HCT116 (cell line): Measurements from ENCODE around the gene SFRP4. TPM values are rescaled to one million over a fixed set of nuclear protein-coding genes. Genes with fewer than 3 reads are reported as not detected.

ENCODE experiments used
- ATAC-seq: fragments of 200-7000 bp; cut with Tn5 transposase; 2 replicates; pipeline ENCODE4 v1.9.1; 2020; ENCODE audit warnings: mild to moderate bottlenecking, moderate library complexity
- BruUV-seq: library from RNA; stranded (reverse); fragments of 400-500 nt; replicated peaks from 2 replicates; lab custom pipeline; 2021; lab: Mats Ljungman, UMichigan
- CTCF ChIA-PET: fragments of 300-600 bp; sonication (Branson Sonifier 250); formaldehyde crosslinking; loops from one replicate; lab custom pipeline; 2021; ENCODE audit warnings: antibody characterized with exemption; lab: Charles Lee
- POLR2A ChIA-PET: fragments of 300-600, 350-600 bp; sonication (Branson Sonifier 250); formaldehyde crosslinking; loops from one replicate; lab custom pipeline; 2021; ENCODE audit warnings: antibody characterized with exemption; lab: Charles Lee
- RAD21 ChIA-PET, 2 experiments: fragments of 300-600 bp; sonication (Branson Sonifier 250); formaldehyde crosslinking; loops; one replicate each; lab custom pipeline; 2023; ENCODE audit warnings: low total read pairs in 2 of 2; ENCODE audit not compliant: uncharacterized antibody in 2 of 2, unreplicated experiment in 2 of 2, low non-redundant PET in 1 of 2; lab: Charles Lee
- DNase-seq: peaks from one replicate; pipeline ENCODE4 v3.0.0-alpha.2; 2010; ENCODE audit warnings: low read depth, low spot score
- H2AFZ ChIP-seq: fragments of 200-600 bp; shearing (Covaris generic), sonication (generic); 2 replicates; pipeline ENCODE4 v1.6.1; 2017; ENCODE audit warnings: low read depth, mixed run types, mixed read lengths, antibody characterized with exemption, low read length; ENCODE audit not compliant: poor library complexity, severe bottlenecking
- H3K27ac ChIP-seq: 2 replicates; pipeline ENCODE4 v1.5.1; 2012; ENCODE audit warnings: low read depth, low read length
- H3K27me3 ChIP-seq: fragments of 200-600 bp; sonication (generic); 2 replicates; pipeline ENCODE4 v1.6.1; 2016; ENCODE audit warnings: mixed run types, low read length, mixed read lengths; ENCODE audit not compliant: insufficient read depth
- H3K36me3 ChIP-seq, 2 experiments: fragments of 200-500 bp in 1 of 2; fragments of 200-600 bp in 1 of 2; sonication (Bioruptor generic) in 1 of 2; sonication (generic) in 1 of 2; 2 replicates each; pipeline versions ENCODE4 v1.5.1 to v1.6.1; 2014 to 2016; ENCODE audit warnings: low read length in 2 of 2, inconsistent platforms in 1 of 2, mixed read lengths in 1 of 2, mixed run types in 1 of 2; ENCODE audit not compliant: insufficient read depth in 2 of 2, control insufficient read depth in 1 of 2
- H3K4me1 ChIP-seq, 2 experiments: fragments of 200-600 bp in 1 of 2; sonication (generic) in 1 of 2; 2 replicates each; pipeline versions ENCODE4 v1.5.1 to v1.6.1; 2012 to 2017; ENCODE audit warnings: low read length in 2 of 2, inconsistent platforms in 1 of 2, mild to moderate bottlenecking in 1 of 2, mixed read lengths in 1 of 2, mixed run types in 1 of 2, moderate library complexity in 1 of 2; ENCODE audit not compliant: insufficient read depth in 2 of 2, control insufficient read depth in 1 of 2
- H3K4me2 ChIP-seq: fragments of 200-600 bp; sonication (generic); 2 replicates; pipeline ENCODE4 v1.6.1; 2017; ENCODE audit warnings: mixed run types, low read length, mixed read lengths
- H3K4me3 ChIP-seq, 2 experiments: fragments of 200-600 bp in 1 of 2; sonication (generic) in 1 of 2; replicated peaks in 1 of 2; 2 replicates each; pipeline ENCODE4 v1.5.1; 2011 to 2016; ENCODE audit warnings: low read length in 2 of 2, control low read depth in 1 of 2, low read depth in 1 of 2, mild to moderate bottlenecking in 1 of 2, mixed read lengths in 1 of 2, mixed run types in 1 of 2
- H3K79me2 ChIP-seq: fragments of 200-600 bp; sonication (generic); 2 replicates; pipeline ENCODE4 v1.6.1; 2017; ENCODE audit warnings: mild to moderate bottlenecking, mixed run types, low read length, moderate library complexity, mixed read lengths; ENCODE audit not compliant: insufficient read depth
- H3K9ac ChIP-seq: fragments of 200-600 bp; sonication (generic); 2 replicates; pipeline ENCODE4 v1.6.1; 2016; ENCODE audit warnings: low read length, mixed read lengths
- H3K9me2 ChIP-seq: fragments of 200-600 bp; sonication (generic), shearing (Covaris generic); 2 replicates; pipeline ENCODE4 v1.6.1; 2017; ENCODE audit warnings: mixed run types, mild to moderate bottlenecking, moderate library complexity; ENCODE audit not compliant: insufficient read depth
- H3K9me3 ChIP-seq, 2 experiments: fragments of 200-500 bp in 1 of 2; fragments of 200-600 bp in 1 of 2; sonication (Bioruptor generic) in 1 of 2; sonication (generic) in 1 of 2; 2 replicates each; pipeline ENCODE4 v1.6.1; 2014 to 2017; ENCODE audit warnings: low read length in 2 of 2, mixed read lengths in 2 of 2, inconsistent platforms in 1 of 2, low read depth in 1 of 2, mild to moderate bottlenecking in 1 of 2, mixed run types in 1 of 2, moderate library complexity in 1 of 2; ENCODE audit not compliant: control insufficient read depth in 1 of 2, insufficient read depth in 1 of 2
- H4K20me1 ChIP-seq: fragments of 200-600 bp; sonication (generic), shearing (Covaris generic); 2 replicates; pipeline ENCODE4 v1.6.1; 2017; ENCODE audit warnings: mixed run types, mild to moderate bottlenecking, moderate library complexity; ENCODE audit not compliant: insufficient read depth
- EGR1 ChIP-seq: IDR thresholded peaks from 2 replicates; pipeline ENCODE4 v1.6.1; 2012; ENCODE audit warnings: low read depth
- EZH2phosphoT487 ChIP-seq: fragments of 200-600 bp; IDR thresholded peaks from 2 replicates; pipeline ENCODE4 v1.6.1; 2018; ENCODE audit warnings: antibody characterized with exemption, borderline replicate concordance
- FOSL1 ChIP-seq: IDR thresholded peaks from 2 replicates; pipeline ENCODE4 v1.6.1; 2012; ENCODE audit warnings: low read depth
- JUND ChIP-seq: IDR thresholded peaks from 2 replicates; pipeline ENCODE4 v1.6.1; 2012
- MAX ChIP-seq: IDR thresholded peaks from 2 replicates; pipeline ENCODE4 v1.6.1; 2012
- RAD21 ChIP-seq: IDR thresholded peaks from 2 replicates; pipeline ENCODE4 v1.6.1; 2012; ENCODE audit warnings: low read depth, mild to moderate bottlenecking
- SIN3A ChIP-seq: IDR thresholded peaks from 2 replicates; pipeline ENCODE4 v1.6.1; 2012; ENCODE audit warnings: low read depth
- SP1 ChIP-seq: IDR thresholded peaks from 2 replicates; pipeline ENCODE4 v1.6.1; 2012; ENCODE audit warnings: low read depth
- TCF7L2 ChIP-seq: IDR thresholded peaks from 2 replicates; pipeline ENCODE4 v1.7.0; 2011; ENCODE audit warnings: borderline replicate concordance, inconsistent platforms; ENCODE audit not compliant: insufficient read depth, insufficient read length; ENCODE audit errors: extremely low read depth
- ZFX ChIP-seq: fragments of 450-650 bp; IDR thresholded peaks from 2 replicates; pipeline ENCODE4 v1.6.1; 2017
- intact Hi-C: fragments of 100-400 bp; cut with micrococcal nuclease; formaldehyde crosslinking; loops from 2 replicates; pipeline ENCODE4 v1.10.0; 2022
- total RNA-seq: library from RNA; stranded (reverse); gene quantifications from one replicate; pipeline ENCODE4 v1.2.1, GENCODE V29; 2021; ENCODE audit not compliant: unreplicated experiment

SFRP4 gene
- total RNA-seq, 1 experiment from 2014 or later = 0.25 TPM

DNA sequence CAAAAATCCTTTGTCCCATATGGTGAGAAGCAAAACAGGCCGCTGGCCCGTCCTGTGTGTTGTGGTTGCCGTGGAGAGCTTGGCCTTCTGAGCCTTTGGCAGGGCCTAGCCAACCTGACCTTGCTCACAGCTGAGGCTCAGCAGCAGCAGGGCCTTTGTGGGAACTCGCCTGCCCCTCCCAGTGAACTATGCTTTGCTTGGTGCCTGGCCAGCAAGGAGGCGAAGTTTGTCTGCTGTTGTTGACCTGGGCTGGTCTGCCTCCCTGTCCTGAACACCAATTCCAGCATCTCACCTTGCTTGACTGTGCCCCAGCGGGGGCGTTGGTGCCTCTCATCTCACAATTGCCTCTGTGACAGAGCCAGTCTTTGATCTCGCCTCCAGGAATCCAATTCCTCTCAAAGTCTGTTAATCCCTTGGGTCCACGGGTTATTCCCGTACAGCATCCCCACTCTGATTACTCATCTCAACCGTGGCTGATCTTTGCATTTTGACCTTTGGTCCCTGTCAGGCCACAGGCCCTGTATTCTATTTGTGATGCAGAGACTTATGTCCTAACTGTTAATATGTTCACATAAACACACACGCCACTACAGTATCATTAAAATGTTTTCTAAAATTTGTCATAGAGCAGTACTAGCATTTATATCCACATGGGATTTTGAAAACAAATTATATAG, 26.5 kb upstream of the SFRP4 start:
- H3K4me2 ChIP-seq = peak overlapping the region; percentile 29
- intact Hi-C loops = no loop called here
- no peak overlapping the region for H3K4me3 ChIP-seq
- H3K4me1 ChIP-seq = peaks cover 9 to 14% of the 10 kb centered on the region in 2 experiments
- no peak overlapping the region for H3K9ac ChIP-seq
- no peak overlapping the region for H2AFZ ChIP-seq
- no peaks in the 10 kb centered on the region for H3K9me2 ChIP-seq
- BruUV-seq = no TSS peak
- ChIA-PET CTCF (no interaction called here), RAD21 (no interaction called here), POLR2A (no interaction called here)
- DNase-seq = no peak
- no peaks in the 10 kb centered on the region for H4K20me1 ChIP-seq
- H3K79me2 ChIP-seq = peaks cover 16% of the 10 kb centered on the region; the same call in 1 of the 2 replicates
- peak; percentile 66 for ATAC-seq
- no peaks in the 10 kb centered on the region for H3K9me3 ChIP-seq
- H3K27me3 ChIP-seq = no peaks in the 10 kb centered on the region
- H3K36me3 ChIP-seq = no peaks in the 10 kb centered on the region
- H3K27ac ChIP-seq = no peak overlapping the region
- no peak for TF ChIP-seq EZH2phosphoT487
- peak; percentile 46 for TF ChIP-seq TCF7L2

DNA sequence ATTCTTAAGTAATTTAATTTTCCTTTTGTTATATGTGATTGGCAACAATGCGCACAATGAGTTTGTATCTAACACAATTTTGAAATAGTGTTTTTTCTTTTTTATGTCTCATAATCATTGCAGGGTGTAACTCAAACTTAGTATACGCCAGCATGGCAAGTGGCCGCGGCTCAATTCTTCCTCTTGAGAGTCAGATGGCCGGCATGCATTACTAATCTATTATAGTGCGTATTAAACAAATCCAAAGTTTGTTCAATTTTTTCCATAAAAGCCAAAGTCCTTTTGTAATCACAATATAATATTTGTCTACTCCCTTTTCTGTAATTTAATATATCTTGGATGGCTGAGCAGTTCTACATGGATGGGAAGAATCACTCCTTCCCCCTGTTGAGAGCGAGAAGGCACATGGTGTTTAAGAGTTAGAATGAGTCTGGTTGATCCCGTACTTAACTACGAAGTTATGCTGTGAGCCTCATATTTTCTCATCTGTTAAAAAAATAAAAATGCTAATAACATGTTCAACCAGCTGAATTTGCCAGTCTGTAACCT, 16.5 kb upstream of the SFRP4 start:
- Histone ChIP-seq H3K27me3 (no peaks in the 10 kb centered on the region), H3K79me2 (peaks cover 4% of the 10 kb centered on the region; the same call in 1 of the 2 replicates), H3K4me3 (no peak overlapping the region)
- no peak for DNase-seq
- BruUV-seq = no TSS peak
- intact Hi-C loops = no loop called here
- CTCF ChIA-PET = interaction anchor here (1.2 kb wide), 1 partner anchor 13 kb away, joined by 3 read pairs; the partner anchor contains the start of gene EPDR1
- TF ChIP-seq SIN3A (no peak), SP1 (no peak), FOSL1 (no peak), JUND (no peak), ZFX (no peak), EGR1 (no peak), RAD21 (no peak), MAX (no peak)
- TF ChIP-seq, all 23 proteins: peak for 0
- Histone ChIP-seq H3K27ac (no peak overlapping the region), H3K9me2 (no peaks in the 10 kb centered on the region), H3K4me2 (no peak overlapping the region), H3K9me3 (no peaks in the 10 kb centered on the region), H3K9ac (no peak overlapping the region), H3K36me3 (no peaks in the 10 kb centered on the region), H2AFZ (no peak overlapping the region), H3K4me1 (no peaks in the 10 kb centered on the region), H4K20me1 (no peaks in the 10 kb centered on the region)
- ATAC-seq = no peak
- ChIA-PET RAD21 (no interaction called here), POLR2A (no interaction called here)
